IPS-18c (cell line): ENCODE data around the gene ARRDC2.
"Not testable (repeated sequence)": the region's sequence is repeated elsewhere in the genome, so short reads cannot be mapped to it uniquely, and the experiment has no call there.

ENCODE experiments used
- H3K4me3 ChIP-seq: 2 replicates; pipeline ENCODE4 v1.7.0; 2013; ENCODE audit warnings: low read depth, mild to moderate bottlenecking, low read length, moderate library complexity; ENCODE audit not compliant: insufficient read depth
- H3K9me3 ChIP-seq: one replicate; pipeline ENCODE4 v1.6.1; 2013; ENCODE audit warnings: mild to moderate bottlenecking, low read length, moderate library complexity; ENCODE audit not compliant: control insufficient read depth, insufficient read depth

The ARRDC2 gene

DNA sequence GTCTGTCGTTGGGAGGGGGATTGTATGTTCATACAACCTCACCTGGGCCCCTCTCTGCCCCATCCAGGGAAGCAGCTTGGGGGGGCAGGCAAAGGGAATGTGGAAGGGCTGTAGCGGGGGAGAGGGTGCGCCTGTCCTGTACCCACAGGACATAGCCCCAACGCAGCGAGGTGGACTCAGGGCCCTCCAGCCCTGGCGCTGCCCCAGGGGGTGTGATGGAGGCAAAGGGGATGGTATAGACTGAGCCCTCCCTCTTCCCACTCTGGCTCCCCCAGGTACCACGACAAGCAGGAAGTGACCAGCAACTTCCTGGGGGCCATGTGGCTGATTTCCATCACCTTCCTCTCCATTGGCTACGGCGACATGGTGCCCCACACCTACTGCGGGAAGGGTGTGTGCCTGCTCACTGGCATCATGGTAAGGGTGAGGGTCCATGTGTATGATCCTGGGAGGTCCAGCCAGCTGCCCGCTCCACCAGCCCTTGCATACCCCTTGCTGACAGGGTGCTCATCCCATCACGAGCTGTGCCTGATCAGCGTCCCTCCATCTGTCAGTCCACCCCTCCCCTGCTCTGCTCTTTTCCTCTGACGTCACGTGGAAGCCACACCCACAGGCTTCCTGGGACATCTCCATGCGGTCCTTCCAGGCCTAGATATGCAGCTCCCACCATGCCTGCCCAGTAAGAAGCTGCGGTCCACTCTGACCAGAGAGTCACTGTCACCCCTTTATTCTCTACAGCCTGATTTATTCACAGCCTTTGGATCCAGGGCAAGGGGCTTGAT is 22.7 kb upstream of the ARRDC2 start:
- H3K4me3 ChIP-seq = no peak overlapping the region

DNA sequence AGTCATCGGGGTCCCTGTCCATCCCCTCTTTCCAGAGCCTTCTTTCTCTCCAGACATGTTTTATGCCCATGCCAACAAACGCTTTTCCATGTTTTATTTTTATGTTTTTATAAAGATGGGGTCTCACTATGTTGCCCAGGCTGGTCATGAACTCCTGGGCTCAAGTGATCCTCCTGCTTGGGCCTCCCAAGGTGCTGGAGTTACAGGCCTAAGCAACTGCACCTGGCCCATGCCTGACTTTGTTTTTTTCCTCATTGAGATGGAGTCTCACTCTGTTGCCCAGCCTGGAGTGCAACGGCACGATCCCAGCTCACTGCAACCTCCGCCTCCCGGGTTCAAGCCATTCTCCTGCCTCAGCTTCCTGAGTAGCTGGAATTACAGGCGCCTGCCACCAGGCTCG is 21.4 kb upstream of the ARRDC2 start:
- H3K4me3 ChIP-seq, H3K9me3 ChIP-seq: not testable (repeated sequence)

More for the DNA sequence above, 22.7 kb upstream of the ARRDC2 start:
- H3K9me3 ChIP-seq = no peaks in the 10 kb centered on the region

DNA sequence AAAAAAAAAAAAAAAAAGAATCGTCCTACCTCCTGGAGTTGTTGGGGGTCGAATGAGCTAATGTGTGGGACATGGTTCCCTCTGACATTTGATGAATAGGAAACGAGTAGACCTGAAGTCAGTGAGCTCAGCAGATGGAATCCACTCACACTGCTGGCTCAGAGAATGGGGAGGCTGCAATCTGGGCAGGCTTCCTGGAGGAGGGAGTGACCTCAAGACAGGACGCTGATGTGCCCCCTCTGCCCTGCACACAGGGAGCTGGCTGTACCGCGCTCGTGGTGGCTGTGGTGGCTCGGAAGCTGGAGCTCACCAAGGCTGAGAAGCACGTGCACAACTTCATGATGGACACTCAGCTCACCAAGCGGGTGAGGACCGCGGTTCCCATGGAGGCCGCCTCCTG is 19.8 kb upstream of the ARRDC2 start:
- Histone ChIP-seq H3K9me3 (no peaks in the 10 kb centered on the region), H3K4me3 (no peak overlapping the region)

DNA sequence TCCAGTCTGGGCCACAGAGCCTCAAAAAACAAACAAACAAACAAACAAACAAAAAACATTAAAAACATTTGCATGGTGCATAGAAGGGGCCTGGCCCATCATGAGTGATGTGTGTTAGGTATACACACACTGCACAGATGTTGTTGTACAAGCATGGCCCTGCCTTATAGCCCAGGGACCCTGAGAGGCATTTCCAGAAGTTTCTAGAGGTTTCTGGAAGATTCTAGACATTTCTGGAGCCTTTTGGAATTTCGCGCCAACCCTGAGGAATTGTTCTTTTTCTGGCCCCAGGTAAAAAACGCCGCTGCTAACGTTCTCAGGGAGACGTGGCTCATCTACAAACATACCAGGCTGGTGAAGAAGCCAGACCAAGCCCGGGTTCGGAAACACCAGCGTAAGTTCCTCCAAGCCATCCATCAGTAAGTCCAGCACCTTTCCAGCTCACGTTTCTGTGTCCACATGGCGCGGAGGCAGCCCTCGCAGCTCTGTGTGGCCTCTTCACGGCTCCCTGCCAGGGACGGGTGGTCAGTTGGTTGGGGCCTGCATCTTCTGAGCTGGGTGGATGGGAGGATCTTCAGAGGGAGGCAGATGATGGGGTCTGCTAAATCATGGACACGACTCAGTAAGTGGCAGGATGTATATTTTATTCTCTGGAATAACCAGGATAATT is 18.4 kb upstream of the ARRDC2 start:
- no peak overlapping the region for H3K4me3 ChIP-seq
- no peaks in the 10 kb centered on the region for H3K9me3 ChIP-seq

DNA sequence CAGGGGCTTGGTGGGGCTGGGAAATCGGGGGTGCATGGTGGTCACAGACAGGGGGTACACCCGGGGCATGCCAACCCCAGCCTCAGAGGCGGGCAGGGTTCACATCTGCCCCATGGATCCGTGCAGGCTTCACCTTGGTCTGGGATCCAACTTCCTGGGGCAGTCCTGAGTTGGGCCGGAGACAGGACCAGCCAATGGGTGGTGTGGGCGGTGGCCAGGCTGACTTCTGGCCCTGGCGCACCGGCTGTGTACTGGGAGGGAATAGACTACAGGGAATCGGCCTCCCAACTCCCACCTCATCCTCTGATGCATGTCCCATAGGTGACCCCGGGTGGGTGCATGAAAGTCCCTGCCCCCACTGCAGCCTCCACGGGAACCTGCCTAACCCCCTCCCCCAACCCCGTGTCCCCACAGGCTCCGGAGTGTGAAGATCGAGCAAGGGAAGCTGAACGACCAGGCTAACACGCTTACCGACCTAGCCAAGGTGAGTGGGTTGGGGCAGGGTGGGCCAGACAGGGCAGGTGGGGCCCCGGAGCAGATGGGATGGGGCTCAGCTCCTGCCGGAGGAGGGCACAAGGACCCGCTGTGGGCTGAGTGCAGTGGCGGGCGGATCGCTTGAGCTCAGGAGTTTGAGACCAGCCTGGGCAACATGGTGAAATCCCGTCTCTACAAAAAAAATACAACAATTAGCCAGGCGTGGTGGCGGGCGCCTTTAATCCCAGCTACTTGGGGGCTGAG is 14.7 kb upstream of the ARRDC2 start:
- H3K4me3 ChIP-seq = no peak overlapping the region
- H3K9me3 ChIP-seq = no peaks in the 10 kb centered on the region

DNA sequence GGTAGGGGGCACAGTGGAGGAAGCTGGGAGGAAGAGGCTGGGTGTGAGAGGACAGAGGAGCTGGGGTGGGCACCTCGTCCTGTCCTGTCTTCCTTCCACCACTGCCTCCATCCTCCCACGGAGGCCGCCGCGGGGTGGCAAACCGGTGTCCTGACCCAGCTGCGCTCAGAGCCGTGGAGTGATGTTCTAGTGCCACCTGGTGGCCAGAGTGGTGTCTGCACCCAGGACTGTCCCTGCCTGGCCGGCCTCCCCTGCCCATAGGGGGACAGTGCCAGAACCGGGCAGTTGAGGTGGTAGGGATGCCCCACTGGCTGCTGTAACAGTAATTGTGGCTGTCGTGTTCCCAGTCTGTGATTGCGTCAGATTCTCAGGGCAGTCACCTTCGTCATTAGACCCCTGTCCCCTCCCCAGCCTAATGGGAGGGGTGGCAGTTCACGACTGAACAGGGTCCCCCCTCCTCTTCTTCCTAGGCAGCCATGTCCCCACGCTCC is 11.1 kb upstream of the ARRDC2 start:
- Histone ChIP-seq H3K9me3 (no peaks in the 10 kb centered on the region), H3K4me3 (no peak overlapping the region)

DNA sequence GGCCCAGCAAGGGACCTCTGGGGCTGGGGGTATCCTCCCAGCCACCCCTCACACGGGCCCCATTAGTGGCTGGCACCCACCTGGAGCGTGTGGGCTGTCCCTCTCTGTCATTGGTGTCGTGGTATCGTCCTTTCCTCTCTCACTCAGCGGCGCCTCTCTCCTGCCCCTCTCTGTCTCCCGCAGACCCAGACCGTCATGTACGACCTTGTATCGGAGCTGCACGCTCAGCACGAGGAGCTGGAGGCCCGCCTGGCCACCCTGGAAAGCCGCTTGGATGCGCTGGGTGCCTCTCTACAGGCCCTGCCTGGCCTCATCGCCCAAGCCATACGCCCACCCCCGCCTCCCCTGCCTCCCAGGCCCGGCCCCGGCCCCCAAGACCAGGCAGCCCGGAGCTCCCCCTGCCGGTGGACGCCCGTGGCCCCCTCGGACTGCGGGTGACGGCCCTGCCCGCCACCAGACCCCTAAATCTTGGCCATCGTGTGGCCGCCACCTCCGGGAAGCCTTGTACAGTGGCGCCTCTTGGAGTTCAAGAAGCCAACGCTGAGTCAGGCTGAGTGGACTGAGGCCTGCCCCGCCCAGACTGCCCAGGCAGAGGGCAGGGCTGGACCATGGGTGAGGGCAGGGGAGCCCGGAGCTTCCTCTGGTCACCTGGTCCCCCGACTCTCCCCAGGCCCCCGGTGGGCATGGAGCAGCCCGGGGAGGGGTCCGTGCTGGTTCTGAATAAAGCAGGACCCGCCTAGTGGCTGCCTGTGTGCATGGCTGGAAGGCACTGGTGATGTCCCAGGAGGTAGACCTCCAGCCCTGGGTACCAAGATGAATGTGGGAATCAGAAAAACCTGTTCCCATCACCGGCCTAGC is 9.8 kb upstream of the ARRDC2 start:
- Histone ChIP-seq H3K4me3 (no peak overlapping the region), H3K9me3 (peaks cover 2% of the 10 kb centered on the region)

DNA sequence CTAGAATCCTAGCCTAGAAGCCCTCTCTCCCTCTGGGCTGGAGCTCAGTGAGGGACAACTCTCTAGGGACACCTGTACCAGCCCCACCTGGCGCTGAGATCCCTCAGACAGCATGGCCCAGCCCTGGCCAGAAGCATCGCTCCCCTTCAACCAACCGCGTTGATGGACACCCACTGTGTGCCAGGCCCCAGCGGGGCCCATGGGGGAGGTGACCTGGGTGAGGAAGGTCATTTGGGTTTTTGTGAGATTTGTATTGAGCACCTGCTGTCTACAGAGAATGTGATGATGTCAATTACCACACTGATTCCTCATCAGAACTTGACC is 9.2 kb upstream of the ARRDC2 start:
- Histone ChIP-seq H3K9me3 (peaks cover 2% of the 10 kb centered on the region), H3K4me3 (no peak overlapping the region)

DNA sequence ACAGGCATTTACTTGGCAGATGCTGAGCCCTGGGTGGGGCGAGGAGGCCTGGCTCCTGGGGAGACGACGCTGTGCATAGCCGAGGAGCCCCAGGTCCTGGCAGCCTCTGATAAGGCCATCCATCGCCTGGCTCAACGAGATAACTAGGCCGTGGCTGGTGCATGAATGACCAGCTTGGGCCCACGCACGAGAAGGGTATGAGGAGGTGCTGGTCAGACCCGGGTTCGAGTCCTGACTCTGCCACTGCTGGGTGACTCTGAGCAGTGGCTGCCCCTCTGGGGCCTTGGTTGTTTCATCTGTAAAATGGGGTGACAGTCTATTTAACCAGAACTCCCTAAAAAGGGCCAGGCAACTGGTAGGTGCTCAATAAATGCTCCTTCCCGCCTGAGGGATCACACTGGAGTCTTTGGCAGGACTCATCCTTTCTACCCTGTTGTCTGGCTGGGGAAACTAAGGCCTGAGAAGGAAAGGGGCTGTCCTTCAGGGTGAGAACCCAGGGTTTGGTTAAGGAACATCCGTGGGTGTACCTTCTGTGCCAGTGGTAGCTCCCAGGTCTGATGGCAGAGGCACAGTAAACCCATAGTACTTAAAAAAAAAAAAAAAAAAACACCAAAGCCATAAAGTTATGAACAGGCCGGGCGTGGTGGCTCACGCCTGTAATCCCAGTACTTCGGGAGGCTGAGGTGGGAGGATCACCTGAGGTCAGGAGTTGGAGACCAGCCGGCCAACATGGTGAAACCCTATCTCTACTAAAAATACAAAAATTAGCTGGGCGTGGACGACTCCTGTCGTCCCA is 8.1 kb upstream of the ARRDC2 start:
- no peak overlapping the region; the same call in 1 of the 2 replicates for H3K4me3 ChIP-seq
- peaks cover 2% of the 10 kb centered on the region for H3K9me3 ChIP-seq

DNA sequence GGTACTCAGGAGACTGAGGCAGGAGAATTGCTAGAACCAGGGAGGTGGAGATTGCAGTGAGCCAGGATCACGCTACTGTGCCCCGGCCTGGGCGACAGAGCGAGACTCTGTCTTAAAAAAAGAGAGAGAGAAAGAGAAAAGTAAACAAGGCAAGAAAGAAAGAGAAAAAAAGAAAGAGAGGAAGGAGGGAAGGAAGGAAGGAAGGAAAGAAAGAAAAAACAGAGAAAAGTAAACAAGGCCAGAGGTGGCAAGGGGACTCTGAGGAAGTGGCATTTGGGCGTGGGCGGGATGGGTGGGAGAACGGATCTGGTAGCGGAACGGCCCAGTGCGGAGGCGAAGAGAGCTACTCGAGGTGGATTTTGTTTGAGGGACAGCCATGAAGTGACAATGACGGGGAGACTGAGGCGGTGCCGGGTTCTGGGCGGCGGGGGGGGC is 7.5 kb upstream of the ARRDC2 start:
- Histone ChIP-seq H3K9me3 (peaks cover 2% of the 10 kb centered on the region), H3K4me3 (no peak overlapping the region)

DNA sequence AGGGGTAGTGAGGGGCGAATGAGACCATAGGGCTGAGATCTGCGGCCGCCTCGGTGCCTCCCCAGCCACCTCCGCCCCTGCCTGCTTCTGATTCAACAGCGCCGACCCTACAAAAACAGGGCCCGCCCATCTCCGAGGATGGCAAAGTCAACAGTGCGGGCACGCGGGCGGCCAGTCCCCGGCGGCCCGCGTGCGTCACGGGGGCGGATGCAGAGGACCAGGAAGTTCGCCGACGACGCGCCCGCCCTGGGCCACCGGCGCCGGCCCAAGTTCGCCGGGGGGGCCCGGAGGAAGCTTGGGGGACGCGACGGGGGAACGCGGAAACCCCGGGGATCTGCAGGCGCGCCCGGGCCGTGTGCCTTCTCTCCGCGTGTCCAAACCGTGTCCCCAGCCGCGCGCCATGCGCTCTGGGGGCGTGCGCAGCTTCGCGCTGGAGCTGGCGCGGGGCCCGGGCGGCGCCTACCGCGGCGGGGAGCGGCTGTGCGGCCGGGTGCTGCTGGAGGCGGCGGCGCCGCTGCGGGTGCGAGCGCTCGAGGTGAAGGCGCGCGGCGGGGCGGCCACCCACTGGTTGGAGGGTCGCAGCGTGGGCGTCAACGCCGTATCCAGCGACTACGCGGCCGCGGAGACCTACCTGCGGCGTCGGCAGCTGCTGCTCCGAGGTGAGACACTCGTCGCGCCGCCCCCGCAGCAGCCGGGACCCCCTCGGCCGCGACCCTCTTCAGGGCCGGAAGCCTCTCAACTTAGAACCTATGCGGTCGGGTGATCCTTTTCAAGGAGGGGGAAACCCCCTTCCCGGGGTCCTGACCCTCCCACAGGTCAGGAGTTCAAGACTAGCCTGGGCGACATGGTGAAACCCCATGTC is 6.8 kb upstream of the ARRDC2 start:
- H3K9me3 ChIP-seq = peaks cover 2% of the 10 kb centered on the region
- peak overlapping the region; percentile 56 for H3K4me3 ChIP-seq

DNA sequence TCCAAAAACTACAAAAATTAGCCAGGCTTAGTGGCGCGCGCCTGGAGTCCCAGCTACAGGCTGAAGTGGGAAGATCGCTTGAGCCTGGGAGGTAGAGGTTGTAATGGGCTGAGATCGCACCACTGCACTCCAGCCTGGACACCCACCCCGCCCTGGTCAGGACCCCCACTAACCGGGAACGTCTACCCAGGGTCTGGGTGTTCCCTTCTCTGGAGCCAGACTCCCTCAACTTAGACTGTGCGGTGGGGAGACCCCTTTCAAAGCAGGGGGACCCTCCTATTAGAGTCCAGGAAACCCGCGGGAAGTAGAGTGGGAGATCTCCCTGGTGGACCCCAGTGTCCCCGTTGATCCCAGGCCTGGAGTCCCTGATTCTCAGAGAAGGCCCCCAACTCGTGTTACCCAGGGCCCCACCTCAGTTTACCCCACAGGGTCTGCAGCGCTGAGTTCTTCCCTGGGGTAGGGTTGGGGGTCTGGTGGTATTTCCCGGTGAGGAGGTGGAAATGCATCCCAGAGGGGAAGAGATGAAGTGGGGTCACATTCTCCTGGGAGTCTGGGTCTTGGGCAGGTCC is 6.1 kb upstream of the ARRDC2 start:
- H3K9me3 ChIP-seq = peaks cover 2% of the 10 kb centered on the region

DNA sequence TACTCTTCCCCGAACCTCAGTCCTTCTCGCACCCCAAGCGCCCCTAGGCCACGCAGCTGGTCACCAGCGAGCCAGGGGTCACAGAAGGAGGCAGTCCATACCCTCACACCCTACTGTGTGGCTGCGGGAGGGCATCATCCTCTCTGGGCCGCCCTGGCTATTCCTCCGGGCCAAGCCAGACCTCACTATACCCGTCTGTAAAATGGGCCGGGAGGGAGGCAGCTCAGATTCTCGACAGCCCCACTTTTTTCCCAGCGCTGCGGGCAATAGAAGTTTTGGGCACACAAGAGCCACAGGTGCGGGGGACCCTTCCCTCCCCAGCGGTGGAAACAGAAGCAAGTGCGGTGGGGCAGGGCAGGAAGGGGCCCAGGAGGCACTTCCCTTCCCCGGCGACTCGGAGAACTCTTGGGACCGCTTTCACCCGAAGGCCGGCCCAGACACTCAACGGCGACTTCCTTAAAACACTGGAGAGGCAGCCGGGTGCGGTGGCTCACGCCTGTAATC is 5.6 kb upstream of the ARRDC2 start:
- H3K9me3 ChIP-seq = peaks cover 2% of the 10 kb centered on the region
- H3K4me3 ChIP-seq = no peak overlapping the region

More for the DNA sequence above, 6.1 kb upstream of the ARRDC2 start:
- peak overlapping the region; percentile 56; the same call in 1 of the 2 replicates for H3K4me3 ChIP-seq

DNA sequence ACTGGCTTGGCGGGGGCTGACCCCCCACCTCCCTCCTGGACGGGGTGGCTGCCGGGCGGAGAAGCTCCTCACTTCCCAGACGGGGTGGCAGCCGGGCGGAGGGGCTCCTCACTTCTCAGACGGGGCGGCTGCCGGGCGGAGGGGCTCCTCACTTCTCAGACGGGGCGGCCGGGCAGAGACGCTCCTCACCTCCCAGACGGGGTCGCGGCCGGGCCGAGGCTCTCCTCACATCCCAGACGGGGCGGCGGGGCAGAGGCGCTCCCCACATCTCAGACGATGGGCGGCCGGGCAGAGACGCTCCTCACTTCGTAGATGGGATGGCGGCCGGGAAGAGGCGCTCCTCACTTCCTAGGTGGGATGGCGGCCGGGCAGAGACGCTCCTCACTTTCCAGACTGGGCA is 2.2 kb upstream of the ARRDC2 start:
- H3K4me3 ChIP-seq, H3K9me3 ChIP-seq: not testable (repeated sequence)
